GM23338 (cell line): ENCODE results near the gene DOLK. TPM values are rescaled to one million over a fixed set of nuclear protein-coding genes. Genes with fewer than 3 reads are reported as not detected.

Source experiments
- ATAC-seq: fragments of 200-7000 bp; cut with Tn5 transposase; 3 replicates; pipeline ENCODE4 v1.9.1; 2020
- DNase-seq: peaks from one replicate; pipeline ENCODE4 v3.0.0-alpha.2; 2015; ENCODE audit warnings: low spot score
- H2AFZ ChIP-seq: fragments of 200-600 bp; sonication (generic); 2 replicates; pipeline ENCODE4 v1.8.0; 2016; ENCODE audit warnings: antibody characterized with exemption, mild to moderate bottlenecking, moderate library complexity
- H3F3A ChIP-seq: fragments of 200-600 bp; sonication (generic); replicated peaks from 2 replicates; pipeline ENCODE4 v1.8.0; 2017; ENCODE audit warnings: antibody characterized with exemption, mixed run types, low read depth
- H3K27ac ChIP-seq: fragments of 200-600 bp; sonication (generic); 2 replicates; pipeline ENCODE4 v1.6.1; 2016; ENCODE audit warnings: low read depth
- H3K27me3 ChIP-seq: fragments of 200-600 bp; sonication (generic); 2 replicates; pipeline ENCODE4 v1.8.0; 2016; ENCODE audit warnings: mild to moderate bottlenecking, mixed run types, moderate library complexity; ENCODE audit not compliant: insufficient read depth
- H3K36me3 ChIP-seq: fragments of 200-600 bp; sonication (generic); 2 replicates; pipeline ENCODE4 v1.8.0; 2016; ENCODE audit warnings: mild to moderate bottlenecking; ENCODE audit not compliant: insufficient read depth
- H3K4me1 ChIP-seq: fragments of 200-600 bp; sonication (generic); 2 replicates; pipeline ENCODE4 v1.8.0; 2016; ENCODE audit warnings: mild to moderate bottlenecking, moderate library complexity; ENCODE audit not compliant: insufficient read depth
- H3K4me2 ChIP-seq: fragments of 200-600 bp; sonication (generic); 2 replicates; pipeline ENCODE4 v1.7.1; 2017; ENCODE audit warnings: mixed run types
- H3K4me3 ChIP-seq: fragments of 200-600 bp; sonication (generic); 2 replicates; pipeline ENCODE4 v1.6.1; 2016; ENCODE audit warnings: mixed run types
- H3K79me2 ChIP-seq: fragments of 200-600 bp; sonication (generic); replicated peaks from 2 replicates; pipeline ENCODE4 v1.8.0; 2017; ENCODE audit warnings: mild to moderate bottlenecking; ENCODE audit not compliant: insufficient read depth
- H3K9me2 ChIP-seq: fragments of 200-600 bp; sonication (generic); 2 replicates; pipeline ENCODE4 v1.8.0; 2017; ENCODE audit not compliant: insufficient read depth
- H4K20me1 ChIP-seq: fragments of 200-600 bp; sonication (generic); replicated peaks from 2 replicates; pipeline ENCODE4 v1.8.0; 2017; ENCODE audit warnings: mild to moderate bottlenecking; ENCODE audit not compliant: insufficient read depth
- H3K27ac Mint-ChIP-seq: 2 replicates; pipeline ENCODE4 v1.8.0; 2020; ENCODE audit warnings: inconsistent platforms, mild to moderate bottlenecking, moderate library complexity, mixed read lengths
- H3K27me3 Mint-ChIP-seq: 3 replicates; pipeline ENCODE4 v1.8.0; 2022; ENCODE audit warnings: low read depth, mild to moderate bottlenecking, moderate library complexity, mixed read lengths, inconsistent platforms; ENCODE audit not compliant: insufficient read depth, poor library complexity
- H3K36me3 Mint-ChIP-seq: 3 replicates; pipeline ENCODE4 v1.8.0; 2021; ENCODE audit warnings: low read depth, mild to moderate bottlenecking, inconsistent platforms, moderate library complexity, mixed read lengths
- H3K4me1 Mint-ChIP-seq: 3 replicates; pipeline ENCODE4 v1.8.0; 2020; ENCODE audit warnings: mild to moderate bottlenecking, inconsistent platforms, mixed read lengths
- H3K4me3 Mint-ChIP-seq: 3 replicates; pipeline ENCODE4 v1.8.0; 2021; ENCODE audit warnings: moderate library complexity, mild to moderate bottlenecking, inconsistent platforms, mixed read lengths
- H3K9me3 Mint-ChIP-seq: 3 replicates; pipeline ENCODE4 v1.8.0; 2020; ENCODE audit warnings: moderate library complexity, mild to moderate bottlenecking, inconsistent platforms, mixed read lengths
- CREB1 ChIP-seq: fragments of 250-450 bp; sonication (Bioruptor Pico); IDR thresholded peaks from 2 replicates; pipeline ENCODE4 v1.5.0; 2020; ENCODE audit warnings: low read depth, mild to moderate bottlenecking, moderate library complexity
- EZH2phosphoT487 ChIP-seq: fragments of 200-600 bp; sonication (generic); IDR thresholded peaks from one replicate; pipeline ENCODE4 v1.8.1; 2018; ENCODE audit warnings: antibody characterized with exemption; ENCODE audit not compliant: unreplicated experiment
- JUNB ChIP-seq: IDR thresholded peaks from one replicate; pipeline ENCODE4 v1.6.1; 2016; ENCODE audit warnings: antibody characterized with exemption; ENCODE audit not compliant: unreplicated experiment
- NANOG ChIP-seq: IDR thresholded peaks from 2 replicates; pipeline ENCODE4 v1.6.1; 2016; ENCODE audit warnings: antibody characterized with exemption, borderline replicate concordance
- STAT1 ChIP-seq: IDR thresholded peaks from one replicate; pipeline ENCODE4 v1.6.1; 2016; ENCODE audit warnings: antibody characterized with exemption; ENCODE audit not compliant: unreplicated experiment
- ZNF114 ChIP-seq: fragments of 250-450 bp; sonication (Bioruptor Pico); IDR thresholded peaks from 2 replicates; pipeline ENCODE4 v1.5.0; 2020; ENCODE audit warnings: mild to moderate bottlenecking, moderate library complexity
- ZNF331 ChIP-seq: fragments of 250-450 bp; sonication (Bioruptor Pico); IDR thresholded peaks from 2 replicates; pipeline ENCODE4 v1.5.0; 2020; ENCODE audit warnings: low read depth, mild to moderate bottlenecking, moderate library complexity
- polyA plus RNA-seq: library from polyadenylated mRNA; unstranded; fragments of >200 nt; fragmentation: Nextera tagmentation; extraction: Ambion mirVana; gene quantifications from 2 replicates; pipeline ENCODE4 v1.2.1, GENCODE V29; 2016
- total RNA-seq: library from RNA; depleted of rRNA; stranded (reverse); fragments of >200 nt; shearing (Covaris generic); gene quantifications from 2 replicates; pipeline ENCODE4 v1.2.3, GENCODE V29; 2014
- TF ChIP-seq, protein P1 (sequence below), 2 experiments: fragments of 200-600 bp in 1 of 2; sonication (generic) in 1 of 2; conservative IDR thresholded peaks; 2 replicates each; pipeline versions ENCODE4 v1.5.1 to v1.6.1; 2016 to 2017; ENCODE audit warnings: antibody characterized with exemption in 2 of 2, low read depth in 2 of 2, mild to moderate bottlenecking in 2 of 2, moderate library complexity in 1 of 2
- TF ChIP-seq, protein P2 (sequence below): IDR thresholded peaks from 2 replicates; pipeline ENCODE4 v1.6.1; 2016; ENCODE audit warnings: antibody characterized with exemption
- TF ChIP-seq, protein P3 (sequence below): IDR thresholded peaks from one replicate; pipeline ENCODE4 v1.6.1; 2018; ENCODE audit warnings: antibody characterized with exemption; ENCODE audit not compliant: unreplicated experiment

Gene DOLK
- total and polyA plus RNA-seq, 2 experiments from 2014 or later: 9.8 to 20.2 TPM

DNA sequence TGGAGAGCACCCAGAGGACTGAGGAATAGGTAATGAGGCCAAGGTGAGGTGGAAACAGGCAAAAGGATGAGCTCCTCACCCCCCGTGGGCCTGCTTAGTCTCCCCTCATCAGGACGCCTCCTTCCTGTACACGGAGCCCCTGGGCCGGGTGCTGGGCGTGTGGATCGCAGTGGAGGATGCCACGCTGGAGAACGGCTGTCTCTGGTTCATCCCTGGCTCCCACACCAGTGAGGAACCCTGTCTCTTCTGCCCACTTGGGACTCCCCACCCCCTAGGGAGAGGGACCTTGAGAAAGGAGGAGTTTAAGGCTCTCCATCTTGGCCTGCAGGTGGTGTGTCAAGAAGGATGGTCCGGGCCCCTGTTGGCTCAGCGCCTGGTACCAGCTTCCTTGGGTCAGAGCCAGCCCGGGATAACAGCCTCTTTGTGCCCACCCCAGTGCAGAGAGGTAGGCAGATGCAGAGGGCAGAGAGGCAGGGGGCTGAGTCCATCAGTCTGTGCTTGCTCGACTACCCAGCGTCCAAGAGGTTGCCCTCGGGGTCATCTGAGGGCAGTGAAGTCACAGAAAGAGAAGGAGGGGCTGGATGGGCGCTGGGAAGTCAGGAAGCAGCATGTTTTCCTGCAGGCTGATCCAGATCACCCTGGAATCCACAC is 7.0 kb downstream of the DOLK start:
- peaks cover 6% of the 10 kb centered on the region; the same call in 2 of the 3 replicates for H3K36me3 Mint-ChIP-seq
- no peak overlapping the region for H3K4me3 Mint-ChIP-seq
- Histone ChIP-seq H3K4me1 (no peaks in the 10 kb centered on the region), H3K9me2 (no peaks in the 10 kb centered on the region), H3K27me3 (no peaks in the 10 kb centered on the region), H3K27ac (no peak overlapping the region), H3K4me2 (no peak overlapping the region), H3F3A (no peaks in the 10 kb centered on the region), H2AFZ (no peak overlapping the region), H3K79me2 (peaks cover 3% of the 10 kb centered on the region; the same call in 1 of the 2 replicates), H3K36me3 (no peaks in the 10 kb centered on the region), H4K20me1 (no peaks in the 10 kb centered on the region; the same call in 1 of the 2 replicates), H3K4me3 (no peak overlapping the region)
- peaks cover 2% of the 10 kb centered on the region; the same call in 1 of the 3 replicates for H3K4me1 Mint-ChIP-seq
- H3K9me3 Mint-ChIP-seq: no peaks in the 10 kb centered on the region; the same call in 2 of the 3 replicates
- H3K27me3 Mint-ChIP-seq: peaks cover 5% of the 10 kb centered on the region
- no peak overlapping the region for H3K27ac Mint-ChIP-seq
- DNase-seq (no peak), ATAC-seq (peak; percentile 21; the same call in 1 of the 3 replicates)
- TF ChIP-seq STAT1: no peak
- TF ChIP-seq CREB1: no peak
- no peak for TF ChIP-seq ZNF114 (CRISPR knock-in tag)
- TF ChIP-seq, protein P1, sequence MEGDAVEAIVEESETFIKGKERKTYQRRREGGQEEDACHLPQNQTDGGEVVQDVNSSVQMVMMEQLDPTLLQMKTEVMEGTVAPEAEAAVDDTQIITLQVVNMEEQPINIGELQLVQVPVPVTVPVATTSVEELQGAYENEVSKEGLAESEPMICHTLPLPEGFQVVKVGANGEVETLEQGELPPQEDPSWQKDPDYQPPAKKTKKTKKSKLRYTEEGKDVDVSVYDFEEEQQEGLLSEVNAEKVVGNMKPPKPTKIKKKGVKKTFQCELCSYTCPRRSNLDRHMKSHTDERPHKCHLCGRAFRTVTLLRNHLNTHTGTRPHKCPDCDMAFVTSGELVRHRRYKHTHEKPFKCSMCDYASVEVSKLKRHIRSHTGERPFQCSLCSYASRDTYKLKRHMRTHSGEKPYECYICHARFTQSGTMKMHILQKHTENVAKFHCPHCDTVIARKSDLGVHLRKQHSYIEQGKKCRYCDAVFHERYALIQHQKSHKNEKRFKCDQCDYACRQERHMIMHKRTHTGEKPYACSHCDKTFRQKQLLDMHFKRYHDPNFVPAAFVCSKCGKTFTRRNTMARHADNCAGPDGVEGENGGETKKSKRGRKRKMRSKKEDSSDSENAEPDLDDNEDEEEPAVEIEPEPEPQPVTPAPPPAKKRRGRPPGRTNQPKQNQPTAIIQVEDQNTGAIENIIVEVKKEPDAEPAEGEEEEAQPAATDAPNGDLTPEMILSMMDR (conservative IDR thresholded peaks at IDR 0.05; ENCODE audit: low read depth in 2 of 2): no peak

DNA sequence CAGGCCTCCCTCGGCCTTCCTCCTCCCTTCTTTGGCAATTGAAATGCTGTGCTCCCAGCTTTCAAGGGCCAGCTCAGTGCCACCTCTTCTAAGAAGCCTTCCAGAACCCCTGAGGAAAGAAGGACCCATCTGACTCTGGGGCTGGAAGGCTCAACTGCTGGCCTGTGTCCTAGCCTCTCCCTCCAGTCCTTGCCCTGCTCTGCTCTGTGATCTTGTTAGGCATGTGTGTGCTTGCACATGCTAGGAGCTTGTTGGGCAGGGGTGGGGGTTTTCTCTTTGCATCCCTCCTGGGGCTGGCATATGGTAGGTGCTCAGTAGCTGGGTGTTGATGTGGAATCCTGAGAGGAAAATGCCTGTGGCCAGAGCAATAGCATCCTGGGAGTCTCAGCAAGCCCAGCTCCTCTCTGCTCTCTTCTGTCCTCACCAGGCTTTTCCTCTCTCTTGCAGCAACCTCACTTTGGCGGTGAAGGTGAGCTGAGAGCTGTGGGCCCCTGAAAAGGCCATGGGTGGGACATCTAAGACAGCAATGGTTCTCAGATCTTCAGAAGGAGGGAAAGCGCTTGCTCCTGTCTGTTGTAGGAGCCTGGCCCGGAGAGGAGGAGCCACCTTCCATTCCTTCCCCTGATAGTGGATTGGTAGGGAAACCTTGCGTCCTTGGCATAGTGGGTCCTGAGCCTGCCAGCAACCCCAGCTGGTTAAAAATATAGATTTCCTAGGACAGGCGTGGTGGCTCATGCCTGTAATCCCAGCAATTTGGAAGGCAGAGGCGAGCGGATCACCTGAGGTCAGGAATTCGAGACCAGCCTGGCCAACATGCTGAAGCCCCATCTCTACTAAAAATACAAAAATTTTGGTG is 9.9 kb downstream of the DOLK start:
- Histone ChIP-seq H3F3A (no peaks in the 10 kb centered on the region), H2AFZ (no peak overlapping the region), H3K4me3 (no peak overlapping the region), H3K9me2 (no peaks in the 10 kb centered on the region), H3K4me2 (no peak overlapping the region), H3K79me2 (no peaks in the 10 kb centered on the region), H3K27me3 (no peaks in the 10 kb centered on the region), H3K4me1 (no peaks in the 10 kb centered on the region), H3K27ac (no peak overlapping the region), H4K20me1 (no peaks in the 10 kb centered on the region), H3K36me3 (no peaks in the 10 kb centered on the region)
- no peaks in the 10 kb centered on the region; the same call in 2 of the 3 replicates for H3K4me1 Mint-ChIP-seq
- peaks cover 6% of the 10 kb centered on the region for H3K27me3 Mint-ChIP-seq
- no peak overlapping the region for H3K4me3 Mint-ChIP-seq
- no peaks in the 10 kb centered on the region for H3K36me3 Mint-ChIP-seq
- H3K9me3 Mint-ChIP-seq: no peaks in the 10 kb centered on the region; the same call in 2 of the 3 replicates
- H3K27ac Mint-ChIP-seq: no peak overlapping the region; the same call in 1 of the 2 replicates
- DNase-seq (no peak), ATAC-seq (no peak)
- no peak for TF ChIP-seq EZH2phosphoT487
- TF ChIP-seq JUNB: no peak
- TF ChIP-seq, protein P1 (conservative IDR thresholded peaks at IDR 0.05; ENCODE audit: low read depth in 2 of 2): no peak
- TF ChIP-seq NANOG: no peak
- TF ChIP-seq, protein P2, sequence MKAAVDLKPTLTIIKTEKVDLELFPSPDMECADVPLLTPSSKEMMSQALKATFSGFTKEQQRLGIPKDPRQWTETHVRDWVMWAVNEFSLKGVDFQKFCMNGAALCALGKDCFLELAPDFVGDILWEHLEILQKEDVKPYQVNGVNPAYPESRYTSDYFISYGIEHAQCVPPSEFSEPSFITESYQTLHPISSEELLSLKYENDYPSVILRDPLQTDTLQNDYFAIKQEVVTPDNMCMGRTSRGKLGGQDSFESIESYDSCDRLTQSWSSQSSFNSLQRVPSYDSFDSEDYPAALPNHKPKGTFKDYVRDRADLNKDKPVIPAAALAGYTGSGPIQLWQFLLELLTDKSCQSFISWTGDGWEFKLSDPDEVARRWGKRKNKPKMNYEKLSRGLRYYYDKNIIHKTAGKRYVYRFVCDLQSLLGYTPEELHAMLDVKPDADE: no peak
- no peak for TF ChIP-seq ZNF331 (CRISPR knock-in tag)
- TF ChIP-seq, protein P3, sequence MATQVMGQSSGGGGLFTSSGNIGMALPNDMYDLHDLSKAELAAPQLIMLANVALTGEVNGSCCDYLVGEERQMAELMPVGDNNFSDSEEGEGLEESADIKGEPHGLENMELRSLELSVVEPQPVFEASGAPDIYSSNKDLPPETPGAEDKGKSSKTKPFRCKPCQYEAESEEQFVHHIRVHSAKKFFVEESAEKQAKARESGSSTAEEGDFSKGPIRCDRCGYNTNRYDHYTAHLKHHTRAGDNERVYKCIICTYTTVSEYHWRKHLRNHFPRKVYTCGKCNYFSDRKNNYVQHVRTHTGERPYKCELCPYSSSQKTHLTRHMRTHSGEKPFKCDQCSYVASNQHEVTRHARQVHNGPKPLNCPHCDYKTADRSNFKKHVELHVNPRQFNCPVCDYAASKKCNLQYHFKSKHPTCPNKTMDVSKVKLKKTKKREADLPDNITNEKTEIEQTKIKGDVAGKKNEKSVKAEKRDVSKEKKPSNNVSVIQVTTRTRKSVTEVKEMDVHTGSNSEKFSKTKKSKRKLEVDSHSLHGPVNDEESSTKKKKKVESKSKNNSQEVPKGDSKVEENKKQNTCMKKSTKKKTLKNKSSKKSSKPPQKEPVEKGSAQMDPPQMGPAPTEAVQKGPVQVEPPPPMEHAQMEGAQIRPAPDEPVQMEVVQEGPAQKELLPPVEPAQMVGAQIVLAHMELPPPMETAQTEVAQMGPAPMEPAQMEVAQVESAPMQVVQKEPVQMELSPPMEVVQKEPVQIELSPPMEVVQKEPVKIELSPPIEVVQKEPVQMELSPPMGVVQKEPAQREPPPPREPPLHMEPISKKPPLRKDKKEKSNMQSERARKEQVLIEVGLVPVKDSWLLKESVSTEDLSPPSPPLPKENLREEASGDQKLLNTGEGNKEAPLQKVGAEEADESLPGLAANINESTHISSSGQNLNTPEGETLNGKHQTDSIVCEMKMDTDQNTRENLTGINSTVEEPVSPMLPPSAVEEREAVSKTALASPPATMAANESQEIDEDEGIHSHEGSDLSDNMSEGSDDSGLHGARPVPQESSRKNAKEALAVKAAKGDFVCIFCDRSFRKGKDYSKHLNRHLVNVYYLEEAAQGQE: no peak
- TF ChIP-seq STAT1: no peak
- no peak for TF ChIP-seq CREB1
- TF ChIP-seq ZNF114 (CRISPR knock-in tag): no peak
